KMS-11 (cell line): ENCODE measurements around the gene TMEM144.

Experiments used
- H2AFZ ChIP-seq: fragments of 200-600 bp; sonication (generic); 2 replicates; pipeline ENCODE4 v1.6.1; 2016; ENCODE audit warnings: antibody characterized with exemption, mixed run types, low read depth
- H3K27ac ChIP-seq: fragments of 200-600 bp; sonication (generic); 2 replicates; pipeline ENCODE4 v1.6.1; 2016; ENCODE audit warnings: mild to moderate bottlenecking, mixed run types
- H3K27me3 ChIP-seq: fragments of 200-600 bp; sonication (generic); 2 replicates; pipeline ENCODE4 v1.6.1; 2017; ENCODE audit warnings: mild to moderate bottlenecking, low read depth, mixed run types, moderate library complexity; ENCODE audit not compliant: insufficient read depth
- H3K36me3 ChIP-seq: fragments of 200-600 bp; sonication (generic); 2 replicates; pipeline ENCODE4 v1.6.1; 2017; ENCODE audit warnings: mild to moderate bottlenecking, mixed run types; ENCODE audit not compliant: insufficient read depth
- H3K4me1 ChIP-seq: fragments of 200-600 bp; sonication (generic); 2 replicates; pipeline ENCODE4 v1.6.1; 2016; ENCODE audit warnings: mild to moderate bottlenecking, low read depth, mixed run types; ENCODE audit not compliant: poor library complexity, severe bottlenecking
- H3K4me2 ChIP-seq: fragments of 200-600 bp; sonication (generic); 2 replicates; pipeline ENCODE4 v1.7.0; 2016; ENCODE audit warnings: mild to moderate bottlenecking, mixed run types
- H3K4me3 ChIP-seq: fragments of 200-600 bp; sonication (generic); IDR thresholded peaks from 2 replicates; pipeline ENCODE4 v1.6.1; 2017; ENCODE audit warnings: low read depth, low read length, mixed read lengths; ENCODE audit not compliant: insufficient read depth
- H3K79me2 ChIP-seq: fragments of 200-600 bp; sonication (generic); 2 replicates; pipeline ENCODE4 v1.6.1; 2016; ENCODE audit warnings: low read depth, mixed run types; ENCODE audit not compliant: insufficient read depth
- H3K9ac ChIP-seq: fragments of 200-600 bp; sonication (generic); 2 replicates; pipeline ENCODE4 v1.6.1; 2016; ENCODE audit warnings: mild to moderate bottlenecking, mixed run types
- H4K20me1 ChIP-seq: fragments of 200-600 bp; sonication (generic); 2 replicates; pipeline ENCODE4 v1.6.1; 2016; ENCODE audit warnings: mild to moderate bottlenecking, mixed run types; ENCODE audit not compliant: insufficient read depth
- CTCF ChIP-seq: fragments of 200-600 bp; sonication (generic); conservative IDR thresholded peaks from 2 replicates; pipeline ENCODE4 v1.6.1; 2017; ENCODE audit warnings: low read depth, mild to moderate bottlenecking, antibody characterized with exemption, low read length, moderate library complexity, mixed read lengths

Gene TMEM144

GRCh38 chr4:158195297-158195696 lies 15.0 kb upstream of the TMEM144 start:
- no peak for TF ChIP-seq CTCF
- H3K9ac ChIP-seq: no peak overlapping the region

GRCh38 chr4:158197194-158197776 lies 13.0 kb upstream of the TMEM144 start:
- no peak for TF ChIP-seq CTCF
- Histone ChIP-seq H3K4me2 (no peak overlapping the region), H2AFZ (no peak overlapping the region), H3K4me1 (no peaks in the 10 kb centered on the region), H4K20me1 (no peaks in the 10 kb centered on the region), H3K27me3 (no peaks in the 10 kb centered on the region), H3K79me2 (no peaks in the 10 kb centered on the region), H3K4me3 (no peak overlapping the region), H3K36me3 (no peaks in the 10 kb centered on the region), H3K27ac (no peak overlapping the region), H3K9ac (no peak overlapping the region)

More at GRCh38 chr4:158195297-158195696, 15.0 kb upstream of the TMEM144 start:
- Histone ChIP-seq H3K79me2 (no peaks in the 10 kb centered on the region), H3K4me2 (no peak overlapping the region), H3K36me3 (no peaks in the 10 kb centered on the region), H3K27ac (no peak overlapping the region), H3K4me3 (no peak overlapping the region), H4K20me1 (no peaks in the 10 kb centered on the region), H3K4me1 (no peaks in the 10 kb centered on the region), H3K27me3 (no peaks in the 10 kb centered on the region), H2AFZ (no peak overlapping the region)

GRCh38 chr4:158200214-158200613 lies 10.1 kb upstream of the TMEM144 start:
- no peak for TF ChIP-seq CTCF
- no peak overlapping the region for H3K27ac ChIP-seq
- no peaks in the 10 kb centered on the region for H3K36me3 ChIP-seq
- no peaks in the 10 kb centered on the region for H3K27me3 ChIP-seq
- no peak overlapping the region for H3K4me2 ChIP-seq
- H2AFZ ChIP-seq: no peak overlapping the region
- H3K79me2 ChIP-seq: no peaks in the 10 kb centered on the region
- H4K20me1 ChIP-seq: no peaks in the 10 kb centered on the region
- no peaks in the 10 kb centered on the region for H3K4me1 ChIP-seq
- no peak overlapping the region for H3K4me3 ChIP-seq
- H3K9ac ChIP-seq: no peak overlapping the region

- TF ChIP-seq CTCF: no peak
- Histone ChIP-seq H3K4me2 (no peak overlapping the region), H3K27me3 (no peaks in the 10 kb centered on the region), H3K36me3 (no peaks in the 10 kb centered on the region), H3K27ac (no peak overlapping the region), H3K4me3 (no peak overlapping the region), H4K20me1 (no peaks in the 10 kb centered on the region), H3K9ac (no peak overlapping the region), H2AFZ (no peak overlapping the region), H3K4me1 (no peaks in the 10 kb centered on the region), H3K79me2 (no peaks in the 10 kb centered on the region)
Measured at GRCh38 chr4:158201322-158201721, 9.0 kb upstream of the TMEM144 start.
